ENCODE measurements around the gene PRM2.

PRM2 gene

GRCh38 chr16:11276143-11276895 lies at the start of gene PRM2:
Gene PRM2 (minus strand): TSS chr16:11276480. CDS start chr16:11276370, 110 bp downstream.
- DNase-seq: no peak

GRCh38 chr16:11325404-11326083 lies 49.3 kb upstream of the PRM2 start:
- peak; percentile 56 for DNase-seq

- DNase-seq: no peak
These were observed 47.5 kb upstream of the PRM2 start for GRCh38 chr16:11323551-11324336.

- no peak for DNase-seq
These were observed 46.5 kb upstream of the PRM2 start for GRCh38 chr16:11322823-11323222.

- DNase-seq: no peak
These were observed 45.4 kb upstream of the PRM2 start for GRCh38 chr16:11321662-11322061.

- no peak for DNase-seq
These were observed 43.9 kb upstream of the PRM2 start for GRCh38 chr16:11320170-11320569.

- no peak for DNase-seq
These were observed 43.4 kb upstream of the PRM2 start for GRCh38 chr16:11319529-11320146.

- DNase-seq: no peak
These were observed 42.5 kb upstream of the PRM2 start for GRCh38 chr16:11318817-11319216.

GRCh38 chr16:11316331-11317015 lies 40.2 kb upstream of the PRM2 start:
- no peak for DNase-seq

GRCh38 chr16:11315510-11315909 lies 39.2 kb upstream of the PRM2 start:
- no peak for DNase-seq

GRCh38 chr16:11314309-11314894 lies 38.1 kb upstream of the PRM2 start:
- no peak for DNase-seq

- DNase-seq: no peak
These were observed 37.4 kb upstream of the PRM2 start for GRCh38 chr16:11313493-11314308.

GRCh38 chr16:11312718-11313492 lies 36.6 kb upstream of the PRM2 start:
- DNase-seq: peak; percentile 44

- no peak for DNase-seq
These were observed 34.8 kb upstream of the PRM2 start for GRCh38 chr16:11310997-11311561.

GRCh38 chr16:11310634-11310977 lies 34.3 kb upstream of the PRM2 start:
- DNase-seq: no peak

GRCh38 chr16:11309895-11310633 lies 33.8 kb upstream of the PRM2 start:
- no peak for DNase-seq

- DNase-seq: no peak
These were observed 32.4 kb upstream of the PRM2 start for GRCh38 chr16:11308493-11309283.

- no peak for DNase-seq
These were observed 31.6 kb upstream of the PRM2 start for GRCh38 chr16:11307639-11308492.
